ENCODE data around the gene PLXNB1.

- TF ChIP-seq POLR2AphosphoS5 (IDR thresholded peaks at IDR 0.05; ENCODE audit: borderline replicate concordance, low read depth, low read length) (no peak), EZH2 (IDR thresholded peaks at IDR 0.05) (no peak)
Observed at GRCh38 chr3:48388966-48389365, 40.9 kb downstream of the PLXNB1 start.
